Neuronal stem cell (in vitro differentiated cells): ENCODE measurements around the gene CBFA2T2.
"Not testable (repeated sequence)": the region's sequence is repeated elsewhere in the genome, so short reads cannot be mapped to it uniquely, and the experiment has no call there.

Experiments
- DNase-seq: peaks from one replicate; pipeline ENCODE4 v3.0.0-alpha.2; 2013; ENCODE audit warnings: low spot score
- H2AFZ ChIP-seq: one replicate; pipeline ENCODE4 v1.6.1; 2013; ENCODE audit warnings: mild to moderate bottlenecking, low read length, inconsistent platforms
- H2AK5ac ChIP-seq: 2 replicates; pipeline ENCODE4 v1.6.1; 2013; ENCODE audit warnings: low read depth, mild to moderate bottlenecking, inconsistent platforms, low read length, moderate library complexity, mixed read lengths
- H2BK120ac ChIP-seq: 2 replicates; pipeline ENCODE4 v1.6.1; 2013; ENCODE audit warnings: low read depth, mild to moderate bottlenecking, inconsistent platforms, low read length, moderate library complexity, mixed read lengths
- H2BK12ac ChIP-seq: one replicate; pipeline ENCODE4 v1.6.1; 2013; ENCODE audit warnings: low read length, inconsistent platforms
- H2BK15ac ChIP-seq: 2 replicates; pipeline ENCODE4 v1.6.1; 2013; ENCODE audit warnings: mild to moderate bottlenecking, low read length, inconsistent platforms, mixed read lengths
- H2BK5ac ChIP-seq: one replicate; pipeline ENCODE4 v1.6.1; 2013; ENCODE audit warnings: inconsistent platforms, mild to moderate bottlenecking, low read length, moderate library complexity
- H3K14ac ChIP-seq: one replicate; pipeline ENCODE4 v1.6.1; 2013; ENCODE audit warnings: low read length, inconsistent platforms
- H3K18ac ChIP-seq: 2 replicates; pipeline ENCODE4 v1.6.1; 2013; ENCODE audit warnings: low read length, inconsistent platforms
- H3K23ac ChIP-seq: 2 replicates; pipeline ENCODE4 v1.6.1; 2013; ENCODE audit warnings: low read depth, mild to moderate bottlenecking, mixed read lengths, low read length, inconsistent platforms; ENCODE audit not compliant: poor library complexity
- H3K27ac ChIP-seq: replicated peaks from 3 replicates; pipeline ENCODE4 v1.5.1; 2013; ENCODE audit warnings: low read length, inconsistent platforms
- H3K27me3 ChIP-seq, 3 experiments: 2 replicates each; pipeline ENCODE4 v1.6.1; 2013; ENCODE audit warnings: low read length in 3 of 3, mild to moderate bottlenecking in 2 of 3, inconsistent platforms in 1 of 3, low read depth in 1 of 3, mixed read lengths in 1 of 3, moderate library complexity in 1 of 3; ENCODE audit not compliant: control insufficient read depth in 3 of 3, insufficient read depth in 3 of 3
- H3K36me3 ChIP-seq, 2 donors: replicated peaks in 1 of 2; 2 replicates each; pipeline ENCODE4 v1.6.1; 2013; ENCODE audit warnings: low read length in 2 of 2; ENCODE audit not compliant: control insufficient read depth in 2 of 2, insufficient read depth in 2 of 2
- H3K4ac ChIP-seq: 2 replicates; pipeline ENCODE4 v1.6.1; 2013; ENCODE audit warnings: inconsistent platforms, mild to moderate bottlenecking, low read length, moderate library complexity
- H3K4me1 ChIP-seq, 2 donors: 1 replicate in 1 of 2; 2 replicates in 1 of 2; pipeline ENCODE4 v1.6.1; 2013; ENCODE audit warnings: low read length in 2 of 2, low read depth in 1 of 2; ENCODE audit not compliant: control insufficient read depth in 2 of 2, insufficient read depth in 1 of 2
- H3K4me2 ChIP-seq: one replicate; pipeline ENCODE4 v1.6.1; 2013; ENCODE audit warnings: mild to moderate bottlenecking, low read length, inconsistent platforms; ENCODE audit not compliant: insufficient read depth, poor library complexity, severe bottlenecking
- H3K4me3 ChIP-seq, 2 donors: 2 replicates each; pipeline ENCODE4 v1.5.1; 2013; ENCODE audit warnings: low read length in 2 of 2, mild to moderate bottlenecking in 2 of 2, inconsistent platforms in 1 of 2, moderate library complexity in 1 of 2
- H3K79me1 ChIP-seq: one replicate; pipeline ENCODE4 v1.6.1; 2013; ENCODE audit warnings: low read depth, mild to moderate bottlenecking, inconsistent platforms, low read length, moderate library complexity
- H3K9ac ChIP-seq: one replicate; pipeline ENCODE4 v1.6.1; 2013; ENCODE audit warnings: mild to moderate bottlenecking, low read depth, low read length, inconsistent platforms; ENCODE audit not compliant: poor library complexity
- H3K9me3 ChIP-seq, 2 donors: replicated peaks in 1 of 2; 2 replicates each; pipeline versions ENCODE3 to v1.6.1; 2013; ENCODE audit warnings: low read length in 2 of 2, mild to moderate bottlenecking in 2 of 2, inconsistent platforms in 1 of 2, low read depth in 1 of 2, mixed read lengths in 1 of 2, moderate library complexity in 1 of 2; ENCODE audit not compliant: control insufficient read depth in 2 of 2, insufficient read depth in 1 of 2
- H4K8ac ChIP-seq: one replicate; pipeline ENCODE4 v1.6.1; 2013; ENCODE audit warnings: low read depth, mild to moderate bottlenecking, inconsistent platforms, low read length, moderate library complexity
- H4K91ac ChIP-seq: one replicate; pipeline ENCODE4 v1.6.1; 2013; ENCODE audit warnings: low read length, low read depth, mild to moderate bottlenecking, inconsistent platforms; ENCODE audit not compliant: poor library complexity
- WGBS, 2 donors: extraction: QIAGEN DNeasy Blood & Tissue Kit; methylation state at CpG; one replicate each; pipeline ENCODE4 v1.1.7; 2013; ENCODE audit warnings: missing lambda C conversion rate in 2 of 2, mixed read lengths in 1 of 2; ENCODE audit not compliant: insufficient read length in 2 of 2, insufficient replicate concordance in 1 of 2; ENCODE audit errors: extremely low coverage in 2 of 2; 5-methylcytosine and 5-hydroxymethylcytosine counted together

Gene CBFA2T2

DNA sequence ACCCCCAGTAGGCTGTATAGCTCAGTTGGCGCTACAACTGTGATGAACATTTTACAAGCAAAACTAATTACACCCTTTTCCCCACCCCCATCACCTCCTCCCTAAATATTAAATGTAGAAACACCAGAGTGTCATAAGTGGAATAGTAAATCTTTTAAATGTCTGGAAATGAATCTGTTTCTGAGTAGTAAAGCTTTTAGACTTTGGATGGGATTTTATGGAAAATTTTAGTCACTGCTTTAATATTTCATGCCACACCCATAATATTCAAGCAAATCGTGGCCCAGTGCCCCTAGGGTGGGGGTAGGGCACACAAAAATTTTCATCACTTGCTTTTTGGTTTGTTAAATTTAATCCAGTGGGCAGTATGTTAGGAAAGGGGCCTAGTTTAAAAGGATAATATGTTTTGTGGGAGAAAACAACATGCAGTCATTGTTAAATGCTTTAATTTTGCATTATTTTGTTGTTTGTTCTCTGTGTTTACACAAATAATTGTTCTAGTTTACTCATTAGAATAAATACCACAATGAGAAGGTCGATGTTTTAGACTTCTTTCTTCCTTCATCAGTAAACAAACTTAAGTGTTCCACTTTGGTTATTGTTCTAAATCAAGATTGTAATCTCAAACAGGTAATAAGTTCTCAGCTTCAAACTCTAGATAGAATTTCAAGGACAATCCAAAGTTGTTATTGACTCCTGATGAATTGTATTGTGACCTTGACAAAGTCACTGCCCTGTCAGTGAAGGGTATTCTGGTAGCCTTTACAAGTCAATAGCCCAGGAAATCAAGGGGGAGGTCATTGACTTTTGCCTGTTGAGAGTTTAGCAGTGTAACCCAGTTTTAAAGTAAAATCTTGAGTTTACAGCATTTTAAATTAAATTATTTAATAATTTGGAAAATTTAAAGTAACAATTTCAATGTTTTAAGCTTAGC, 79.2 kb downstream of the CBFA2T2 start:
- no peaks in the 10 kb centered on the region for H3K36me3 ChIP-seq
- H3K4ac ChIP-seq = no peak overlapping the region
- H2AFZ ChIP-seq = no peak overlapping the region
- H3K79me1 ChIP-seq = no peaks in the 10 kb centered on the region
- no peak overlapping the region for H3K9ac ChIP-seq
- DNase-seq = no peak
- WGBS, 2 donors = no CpG with 5 or more reads among the region's 3 CpGs
- H4K91ac ChIP-seq = no peak overlapping the region
- H3K14ac ChIP-seq = no peak overlapping the region
- no peak overlapping the region for H2BK5ac ChIP-seq
- no peak overlapping the region for H3K4me2 ChIP-seq
- no peak overlapping the region for H4K8ac ChIP-seq
- no peak overlapping the region for H2BK12ac ChIP-seq
- H3K18ac ChIP-seq = no peak overlapping the region
- H3K23ac ChIP-seq = no peak overlapping the region
- no peak overlapping the region for H3K4me3 ChIP-seq
- no peak overlapping the region for H2BK120ac ChIP-seq
- no peak overlapping the region for H3K27ac ChIP-seq
- H3K27me3 ChIP-seq = no peaks in the 10 kb centered on the region
- H3K9me3 ChIP-seq = no peaks in the 10 kb centered on the region
- no peak overlapping the region for H2BK15ac ChIP-seq
- H3K4me1 ChIP-seq = peaks cover 4 to 26% of the 10 kb centered on the region in 2 donors
- no peak overlapping the region for H2AK5ac ChIP-seq

GRCh38 chr20:33569802-33570391, 80.0 kb downstream of the CBFA2T2 start:
- Histone ChIP-seq H3K27me3 (no peaks in the 10 kb centered on the region), H3K4ac (no peak overlapping the region), H3K23ac (no peak overlapping the region), H3K4me1 (peaks cover 4 to 26% of the 10 kb centered on the region in 2 donors), H2AFZ (no peak overlapping the region), H3K4me3 (no peak overlapping the region), H2BK12ac (no peak overlapping the region), H4K8ac (no peak overlapping the region), H3K27ac (no peak overlapping the region), H4K91ac (no peak overlapping the region), H3K9ac (no peak overlapping the region), H3K14ac (no peak overlapping the region), H2BK5ac (no peak overlapping the region), H2AK5ac (no peak overlapping the region), H3K18ac (no peak overlapping the region), H3K4me2 (no peak overlapping the region), H2BK15ac (no peak overlapping the region), H3K9me3 (no peaks in the 10 kb centered on the region), H3K36me3 (no peaks in the 10 kb centered on the region), H2BK120ac (no peak overlapping the region), H3K79me1 (no peaks in the 10 kb centered on the region)
- DNase-seq = no peak
- WGBS, 2 donors = no CpG with 5 or more reads among the region's 5 CpGs

- Histone ChIP-seq H2AK5ac (no peak overlapping the region), H2AFZ (no peak overlapping the region), H3K27ac (no peak overlapping the region), H3K4me2 (no peak overlapping the region), H3K79me1 (no peaks in the 10 kb centered on the region), H3K23ac (no peak overlapping the region), H3K9me3 (no peaks in the 10 kb centered on the region), H3K4me3 (no peak overlapping the region), H3K9ac (no peak overlapping the region), H4K8ac (no peak overlapping the region), H3K18ac (no peak overlapping the region), H2BK12ac (no peak overlapping the region), H3K4me1 (peaks cover 4 to 26% of the 10 kb centered on the region in 2 donors), H3K27me3 (no peaks in the 10 kb centered on the region), H3K4ac (no peak overlapping the region), H2BK120ac (no peak overlapping the region), H2BK15ac (no peak overlapping the region), H4K91ac (no peak overlapping the region), H3K14ac (no peak overlapping the region), H3K36me3 (no peaks in the 10 kb centered on the region), H2BK5ac (no peak overlapping the region)
- no CpG with 5 or more reads among the region's 1 CpG for whole genome bisulfite sequencing, 2 donors
- no peak for DNase-seq
Observed at GRCh38 chr20:33570743-33571142, 80.8 kb downstream of the CBFA2T2 start.

DNA sequence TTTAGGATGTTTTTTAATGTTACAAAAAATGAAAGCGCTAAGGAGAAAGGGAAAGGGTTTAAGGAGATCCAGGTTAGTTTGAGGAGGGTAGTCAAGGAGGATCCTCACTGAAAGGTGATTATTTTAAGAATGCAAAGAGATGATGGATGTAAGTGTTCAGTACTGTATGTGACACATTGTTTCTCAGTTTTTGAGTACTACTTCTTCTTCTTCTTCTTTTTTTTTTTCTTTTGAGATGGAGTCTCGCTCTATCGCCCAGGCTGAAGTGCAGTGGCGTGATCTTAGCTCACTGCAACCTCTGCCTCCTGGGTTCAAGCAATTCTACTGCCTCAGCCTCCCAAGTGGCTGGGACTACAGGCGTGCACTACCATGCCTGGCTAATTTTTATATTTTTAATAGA, 83.4 kb downstream of the CBFA2T2 start:
- not testable (repeated sequence) for H2BK120ac ChIP-seq, H2BK5ac ChIP-seq, H3K4me3 ChIP-seq, H4K91ac ChIP-seq, H3K36me3 ChIP-seq, H3K27me3 ChIP-seq, H3K18ac ChIP-seq, H2BK15ac ChIP-seq, H4K8ac ChIP-seq, H3K27ac ChIP-seq, H3K4me2 ChIP-seq, H3K23ac ChIP-seq, H3K14ac ChIP-seq, H2AFZ ChIP-seq, H3K9ac ChIP-seq, H2BK12ac ChIP-seq, H2AK5ac ChIP-seq, DNase-seq, H3K4ac ChIP-seq, H3K79me1 ChIP-seq, H3K9me3 ChIP-seq
- 100% methylated on average over 1 of the region's 5 CpGs for WGBS, 2 donors
- peaks cover 4 to 21% of the 10 kb centered on the region in 2 donors for H3K4me1 ChIP-seq
